Prostate gland (tissue), 2 donors: Measurements from ENCODE around the gene TAF10. TPM values are rescaled to one million over a fixed set of nuclear protein-coding genes. Genes with fewer than 3 reads are reported as not detected.

Experiments
- DNase-seq: peaks from one replicate; pipeline ENCODE4 v3.0.0-alpha.2; 2019; ENCODE audit warnings: low spot score
- H3K27ac ChIP-seq, 2 donors: fragments of 200-600 bp; sonication (generic); 2 replicates each; pipeline ENCODE4 v1.5.1; 2017 to 2019
- H3K27me3 ChIP-seq: fragments of 200-600 bp; sonication (generic); replicated peaks from 2 replicates; pipeline ENCODE4 v1.5.1; 2019; ENCODE audit not compliant: insufficient read depth
- H3K36me3 ChIP-seq, 2 donors: fragments of 200-600 bp; sonication (generic); 1 replicate in 1 of 2; 2 replicates in 1 of 2; pipeline versions ENCODE4 v1.5.1 to v1.8.1; 2017 to 2019
- H3K4me1 ChIP-seq: fragments of 200-600 bp; sonication (generic); replicated peaks from 2 replicates; pipeline ENCODE4 v1.5.1; 2019
- H3K4me3 ChIP-seq, 2 donors: fragments of 200-600 bp; sonication (generic); 2 replicates each; pipeline ENCODE4 v1.5.1; 2017 to 2019
- H3K9me3 ChIP-seq: fragments of 200-600 bp; sonication (generic); 2 replicates; pipeline ENCODE4 v1.5.1; 2017
- CTCF ChIP-seq, 4 experiments: fragments of 200-600 bp in 2 of 4; fragments of 450-650 bp in 2 of 4; sonication (generic) in 2 of 4; IDR thresholded peaks; 1 replicate in 3 of 4; 2 replicates in 1 of 4; pipeline ENCODE4 v1.5.1; 2016 to 2019; ENCODE audit warnings: antibody characterized with exemption in 4 of 4, mild to moderate bottlenecking in 2 of 4, moderate library complexity in 2 of 4
- POLR2A ChIP-seq: fragments of 450-650 bp; IDR thresholded peaks from one replicate; pipeline ENCODE4 v1.6.1; 2016; ENCODE audit warnings: antibody characterized with exemption, mild to moderate bottlenecking
- POLR2AphosphoS5 ChIP-seq: sonication (generic); formaldehyde crosslinking; IDR thresholded peaks from one replicate; pipeline ENCODE4 v1.6.1; 2017; ENCODE audit warnings: antibody characterized with exemption
- WGBS: methylation state at CpG from one replicate; pipeline ENCODE4 v1.1.5; 2018; 5-methylcytosine and 5-hydroxymethylcytosine counted together
- intact Hi-C: fragments of 100-400 bp; cut with DNase I; formaldehyde crosslinking; loops from one replicate; pipeline ENCODE4 v1.14.2; 2022
- total RNA-seq, 2 donors: library from RNA; depleted of rRNA; stranded (reverse); fragments of >200 nt; gene quantifications; one replicate each; pipeline ENCODE4 v1.1.0, GENCODE V29; 2016

Gene TAF10
- total RNA-seq, 2 donors from 2014 or later, result 130 to 193 TPM

- H3K9me3 ChIP-seq, result no peaks in the 10 kb centered on the region
- intact Hi-C loops, result loop anchor here (5.0 kb wide), 1 partner anchor 72 kb away; the partner anchor contains the start of gene MRPL17
- no peak overlapping the region for H3K4me3 ChIP-seq
- peaks cover 17% of the 10 kb centered on the region for H3K4me1 ChIP-seq
- H3K36me3 ChIP-seq, result peaks cover 5 to 32% of the 10 kb centered on the region in 2 donors
- DNase-seq, result no peak
- no peak for TF ChIP-seq CTCF (IDR thresholded peaks at IDR 0.05)
- TF ChIP-seq POLR2AphosphoS5, result no peak
- TF ChIP-seq POLR2A, result no peak
- H3K27me3 ChIP-seq, result no peaks in the 10 kb centered on the region
- peak overlapping the region; percentile 98 for H3K27ac ChIP-seq
- WGBS, result 81% methylated on average over 6 of the region's 6 CpGs
These were observed 1.4 kb downstream of the TAF10 start for GRCh38 chr11:6610591-6610990.

- Histone ChIP-seq H3K27me3 (no peaks in the 10 kb centered on the region), H3K36me3 (peaks cover 5 to 32% of the 10 kb centered on the region in 2 donors), H3K9me3 (no peaks in the 10 kb centered on the region), H3K27ac (peak overlapping the region; percentile 93 to 95), H3K4me3 (no peak overlapping the region), H3K4me1 (peaks cover 17% of the 10 kb centered on the region)
- DNase-seq, result no peak
- TF ChIP-seq POLR2A, result no peak
- TF ChIP-seq POLR2AphosphoS5, result no peak
- no peak for TF ChIP-seq CTCF (IDR thresholded peaks at IDR 0.05)
- 77% methylated on average over 8 of the region's 8 CpGs for whole genome bisulfite sequencing
- intact Hi-C loops, result loop anchor here (5.0 kb wide), 1 partner anchor 73 kb away; the partner anchor contains the start of gene MRPL17
These were observed 2.5 kb downstream of the TAF10 start for GRCh38 chr11:6609502-6610015.

- Histone ChIP-seq H3K27me3 (no peaks in the 10 kb centered on the region), H3K27ac (peak overlapping the region; percentile 93 to 95), H3K4me3 (no peak overlapping the region), H3K36me3 (peaks cover 5 to 32% of the 10 kb centered on the region in 2 donors), H3K9me3 (no peaks in the 10 kb centered on the region), H3K4me1 (peaks cover 17% of the 10 kb centered on the region)
- 72% methylated on average over 14 of the region's 14 CpGs for WGBS
- TF ChIP-seq POLR2AphosphoS5 (peak; percentile 24), POLR2A (no peak), CTCF (IDR thresholded peaks at IDR 0.05) (no peak)
- no peak for DNase-seq
- intact Hi-C loops, result no loop called here
These were observed 3.1 kb downstream of the TAF10 start for GRCh38 chr11:6608726-6609501.

GRCh38 chr11:6608011-6608410 lies 4.0 kb downstream of the TAF10 start:
- H3K4me3 ChIP-seq, result no peak overlapping the region
- H3K9me3 ChIP-seq, result no peaks in the 10 kb centered on the region
- no peak for DNase-seq
- peaks cover 5 to 32% of the 10 kb centered on the region in 2 donors for H3K36me3 ChIP-seq
- H3K4me1 ChIP-seq, result peaks cover 17% of the 10 kb centered on the region
- intact Hi-C loops, result no loop called here
- H3K27ac ChIP-seq, result peak overlapping the region; percentile 93 to 95
- 89% methylated on average over 9 of the region's 9 CpGs for WGBS
- TF ChIP-seq POLR2A (no peak), CTCF (IDR thresholded peaks at IDR 0.05) (no peak), POLR2AphosphoS5 (no peak)
- no peaks in the 10 kb centered on the region for H3K27me3 ChIP-seq
